Progenitor cell of endocrine pancreas (in vitro differentiated cells): Measurements from ENCODE around the gene ETNPPL. TPM values are rescaled to one million over a fixed set of nuclear protein-coding genes. Genes with fewer than 3 reads are reported as not detected.

Experiments used
- DNase-seq: peaks from one replicate; pipeline ENCODE4 v3.0.0; 2021; ENCODE audit warnings: low spot score; ENCODE audit not compliant: unreplicated experiment
- H3K27ac Mint-ChIP-seq: 2 replicates; pipeline ENCODE4 v1.8.0; 2021; ENCODE audit warnings: mild to moderate bottlenecking, moderate library complexity, mixed read lengths
- H3K27me3 Mint-ChIP-seq: 2 replicates; pipeline ENCODE4 v1.8.0; 2021; ENCODE audit warnings: mixed read lengths
- H3K36me3 Mint-ChIP-seq: 2 replicates; pipeline ENCODE4 v1.8.0; 2022; ENCODE audit warnings: mixed read lengths; ENCODE audit not compliant: insufficient read depth
- H3K4me1 Mint-ChIP-seq: 2 replicates; pipeline ENCODE4 v1.8.0; 2021; ENCODE audit warnings: low read depth, mixed read lengths
- H3K4me3 Mint-ChIP-seq: 2 replicates; pipeline ENCODE4 v1.8.0; 2021; ENCODE audit warnings: low read depth, mild to moderate bottlenecking, moderate library complexity, mixed read lengths
- H3K9me3 Mint-ChIP-seq: 2 replicates; pipeline ENCODE4 v1.8.0; 2021; ENCODE audit warnings: low read depth, mixed read lengths
- CTCF ChIP-seq: fragments of 200-600 bp; sonication (generic); IDR thresholded peaks from one replicate; pipeline ENCODE4 v1.5.0; 2021; ENCODE audit warnings: antibody characterized with exemption, mild to moderate bottlenecking; ENCODE audit not compliant: unreplicated experiment
- total RNA-seq: library from RNA; stranded (reverse); gene quantifications from 2 replicates; pipeline ENCODE4 v1.2.1, GENCODE V29; 2021

Gene ETNPPL
- total RNA-seq, 1 donor from 2014 or later = 0.22 TPM

DNA sequence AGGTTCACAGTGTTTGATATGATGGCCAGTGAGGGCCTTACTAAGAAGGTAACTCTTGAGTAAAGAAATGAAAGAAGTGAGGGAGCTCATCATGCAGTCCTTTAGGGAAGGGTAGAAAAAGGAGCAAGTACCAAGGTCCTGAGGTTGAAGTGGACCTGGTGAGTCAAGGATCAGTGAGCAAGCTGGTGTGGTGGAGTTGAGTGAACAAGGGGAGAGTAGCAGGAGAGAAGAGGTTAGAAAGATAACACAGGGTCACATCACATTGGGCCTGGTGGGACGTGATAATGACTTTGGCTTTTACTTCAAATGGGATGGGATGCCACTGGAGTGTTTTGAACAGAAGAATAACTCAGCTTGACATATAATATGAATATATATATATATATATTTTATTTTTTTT, 67.8 kb downstream of the ETNPPL start:
- TF ChIP-seq CTCF = no peak
- Mint-ChIP-seq H3K27me3 (no peaks in the 10 kb centered on the region), H3K27ac (no peak overlapping the region), H3K9me3 (no peaks in the 10 kb centered on the region), H3K4me1 (peaks cover 10% of the 10 kb centered on the region), H3K36me3 (no peaks in the 10 kb centered on the region), H3K4me3 (no peak overlapping the region)
- no peak for DNase-seq

- no peak overlapping the region for H3K4me3 Mint-ChIP-seq
- no peak for DNase-seq
- no peaks in the 10 kb centered on the region for H3K27me3 Mint-ChIP-seq
- peaks cover 10% of the 10 kb centered on the region for H3K4me1 Mint-ChIP-seq
- H3K36me3 Mint-ChIP-seq = no peaks in the 10 kb centered on the region
- no peak overlapping the region for H3K27ac Mint-ChIP-seq
- TF ChIP-seq CTCF = no peak
- H3K9me3 Mint-ChIP-seq = no peaks in the 10 kb centered on the region
Measured at GRCh38 chr4:108694423-108694822, 68.4 kb downstream of the ETNPPL start.

GRCh38 chr4:108693819-108694218, 69.0 kb downstream of the ETNPPL start:
- no peak overlapping the region for H3K27ac Mint-ChIP-seq
- H3K27me3 Mint-ChIP-seq = no peaks in the 10 kb centered on the region
- H3K4me1 Mint-ChIP-seq = peaks cover 10% of the 10 kb centered on the region
- H3K9me3 Mint-ChIP-seq = no peaks in the 10 kb centered on the region
- TF ChIP-seq CTCF = no peak
- no peaks in the 10 kb centered on the region for H3K36me3 Mint-ChIP-seq
- no peak for DNase-seq
- no peak overlapping the region for H3K4me3 Mint-ChIP-seq

DNA sequence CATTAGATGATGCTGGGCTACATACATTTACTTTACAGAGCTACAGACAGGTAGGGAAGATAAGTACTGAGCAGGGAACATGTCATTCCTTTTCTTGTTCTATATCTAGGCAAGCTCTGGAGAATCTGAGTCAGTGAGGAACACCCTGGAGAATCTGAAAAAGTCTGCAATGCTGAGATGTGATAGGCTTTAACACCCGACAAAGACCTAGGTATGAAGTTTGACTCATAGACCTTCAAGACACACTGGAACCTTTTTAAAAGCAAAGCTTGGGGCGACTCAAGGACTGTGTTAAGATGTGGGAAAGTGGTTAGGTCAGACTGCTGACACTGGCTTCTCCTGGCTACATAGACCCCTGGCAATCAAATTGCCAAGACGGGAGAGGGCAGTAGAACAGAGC, 69.6 kb downstream of the ETNPPL start:
- no peak for TF ChIP-seq CTCF
- H3K4me3 Mint-ChIP-seq = no peak overlapping the region
- peaks cover 4% of the 10 kb centered on the region for H3K4me1 Mint-ChIP-seq
- DNase-seq = no peak
- no peak overlapping the region for H3K27ac Mint-ChIP-seq
- no peaks in the 10 kb centered on the region for H3K36me3 Mint-ChIP-seq
- H3K9me3 Mint-ChIP-seq = no peaks in the 10 kb centered on the region
- no peaks in the 10 kb centered on the region for H3K27me3 Mint-ChIP-seq

Other genes with a start within 250 kb of the ETNPPL start
- gene RPL34, start 142.5 kb downstream of the ETNPPL start, total RNA-seq = 1,226 and 1,302 TPM in 2 replicates
- 155 and 165 TPM in 2 replicates for gene OSTC, start 112.5 kb downstream of the ETNPPL start, total RNA-seq